Fibroblast of skin of left biceps (primary cell): ENCODE data around the gene POLE.
"Not testable (repeated sequence)": the region's sequence is repeated elsewhere in the genome, so short reads cannot be mapped to it uniquely, and the experiment has no call there.

Experiments used
- DNase-seq, 2 experiments: peaks; one replicate each; pipeline ENCODE4 v3.0.0-alpha.2; 2013; ENCODE audit warnings: low read depth in 2 of 2

POLE gene

GRCh38 chr12:132615579-132616038 is 71.5 kb downstream of the POLE start:
- DNase-seq = no peak

- DNase-seq = no peak
Measured at GRCh38 chr12:132614861-132615578, 72.1 kb downstream of the POLE start.

- no peak for DNase-seq
Measured at GRCh38 chr12:132614029-132614428, 73.1 kb downstream of the POLE start.

GRCh38 chr12:132611620-132612019 is 75.5 kb downstream of the POLE start:
- no peak for DNase-seq

GRCh38 chr12:132610866-132611602 is 76.1 kb downstream of the POLE start:
- DNase-seq = no peak

GRCh38 chr12:132610051-132610759 is 76.9 kb downstream of the POLE start, which contains the start of gene LRCOL1:
TSS of gene LRCOL1 (minus strand) at chr12:132610582. CDS start at chr12:132606251, 4,331 bp downstream.
- DNase-seq = peak in 1 of 2 experiments; percentile 28

GRCh38 chr12:132608231-132609171 is 78.6 kb downstream of the POLE start:
- no peak for DNase-seq

GRCh38 chr12:132606927-132607326 is 80.2 kb downstream of the POLE start:
- no peak for DNase-seq

GRCh38 chr12:132606466-132606865 is 80.7 kb downstream of the POLE start:
- no peak for DNase-seq

GRCh38 chr12:132605892-132606291 is 81.2 kb downstream of the POLE start:
- DNase-seq = no peak

- DNase-seq = no peak
Measured at GRCh38 chr12:132604668-132605441, 82.3 kb downstream of the POLE start.

- DNase-seq = no peak
Measured at GRCh38 chr12:132604151-132604618, 83.0 kb downstream of the POLE start.

- no peak for DNase-seq
Measured at GRCh38 chr12:132603240-132604150, 83.6 kb downstream of the POLE start.

GRCh38 chr12:132602572-132603239 is 84.4 kb downstream of the POLE start:
- no peak for DNase-seq

- DNase-seq = no peak
Measured at GRCh38 chr12:132601171-132601883, 85.8 kb downstream of the POLE start.

GRCh38 chr12:132600048-132601032 is 86.8 kb downstream of the POLE start:
- DNase-seq = peak in 1 of 2 experiments; percentile 24

GRCh38 chr12:132599502-132599901 is 87.6 kb downstream of the POLE start:
- DNase-seq = not testable (repeated sequence)
